SU-DHL-6 (cell line): ENCODE results near the gene SLC27A1.

Source experiments
- H2AFZ ChIP-seq: fragments of 200-600 bp; sonication (generic); 2 replicates; pipeline ENCODE4 v1.6.1; 2014; ENCODE audit warnings: low read depth, mild to moderate bottlenecking, moderate library complexity, mixed read lengths, antibody characterized with exemption, low read length; ENCODE audit not compliant: severe bottlenecking
- H3F3A ChIP-seq: fragments of 200-600 bp; shearing (Covaris generic); 2 replicates; pipeline ENCODE4 v1.6.0; 2016; ENCODE audit warnings: antibody characterized with exemption, mild to moderate bottlenecking; ENCODE audit not compliant: insufficient read depth
- H3K27ac ChIP-seq: fragments of 200-600 bp; sonication (generic); 2 replicates; pipeline ENCODE4 v1.5.1; 2016; ENCODE audit warnings: low read depth, mild to moderate bottlenecking, low read length, moderate library complexity, mixed read lengths
- H3K27me3 ChIP-seq: fragments of 200-600 bp; sonication (generic), shearing (Covaris generic); 2 replicates; pipeline ENCODE4 v1.6.0; 2014; ENCODE audit warnings: mild to moderate bottlenecking, low read length
- H3K36me3 ChIP-seq: fragments of 200-600 bp; sonication (generic); 2 replicates; pipeline ENCODE4 v1.6.1; 2014; ENCODE audit warnings: mild to moderate bottlenecking, low read length, mixed read lengths
- H3K4me2 ChIP-seq: fragments of 300-600, 200-600 bp; shearing (Covaris generic), sonication (generic); 2 replicates; pipeline ENCODE4 v1.6.0; 2014; ENCODE audit warnings: low read length, low read depth, mild to moderate bottlenecking; ENCODE audit not compliant: poor library complexity, severe bottlenecking
- H3K4me3 ChIP-seq: fragments of 200-600 bp; sonication (generic); 2 replicates; pipeline ENCODE4 v1.5.1; 2014; ENCODE audit warnings: antibody characterized with exemption, low read length, mild to moderate bottlenecking, mixed read lengths; ENCODE audit not compliant: insufficient read depth, poor library complexity, severe bottlenecking
- H3K79me2 ChIP-seq: fragments of 200-600 bp; sonication (generic); 2 replicates; pipeline ENCODE4 v1.6.1; 2014; ENCODE audit warnings: mild to moderate bottlenecking, low read length, moderate library complexity; ENCODE audit not compliant: insufficient read depth
- H3K9ac ChIP-seq: fragments of 200-600 bp; sonication (generic); 2 replicates; pipeline ENCODE4 v1.7.0; 2014; ENCODE audit warnings: mild to moderate bottlenecking, low read length
- H3K9me2 ChIP-seq: fragments of 200-600 bp; sonication (generic); replicated peaks from 2 replicates; pipeline ENCODE4 v1.6.1; 2014; ENCODE audit warnings: low read length; ENCODE audit not compliant: insufficient read depth
- H3K9me3 ChIP-seq: fragments of 200-600 bp; sonication (generic); 2 replicates; pipeline ENCODE4 v1.6.1; 2014; ENCODE audit warnings: low read length, mixed read lengths; ENCODE audit not compliant: insufficient read depth
- H4K20me1 ChIP-seq: fragments of 200-600 bp; sonication (generic); 2 replicates; pipeline ENCODE4 v1.6.1; 2014; ENCODE audit warnings: low read depth, mild to moderate bottlenecking, antibody characterized with exemption, low read length, moderate library complexity, mixed read lengths
- EZH2phosphoT487 ChIP-seq: fragments of 200-600 bp; sonication (generic), shearing (Covaris generic); conservative IDR thresholded peaks from 2 replicates; pipeline ENCODE4 v1.6.1; 2018; ENCODE audit warnings: mild to moderate bottlenecking, antibody characterized with exemption, low read length, moderate library complexity, mixed read lengths
- TF ChIP-seq, protein P1 (sequence below): fragments of 200-600 bp; sonication (generic); IDR thresholded peaks from one replicate; pipeline ENCODE4 v1.5.1; 2017; ENCODE audit warnings: antibody characterized with exemption, mild to moderate bottlenecking, low read length, moderate library complexity; ENCODE audit not compliant: insufficient read depth, poor library complexity, severe bottlenecking

The SLC27A1 gene

DNA sequence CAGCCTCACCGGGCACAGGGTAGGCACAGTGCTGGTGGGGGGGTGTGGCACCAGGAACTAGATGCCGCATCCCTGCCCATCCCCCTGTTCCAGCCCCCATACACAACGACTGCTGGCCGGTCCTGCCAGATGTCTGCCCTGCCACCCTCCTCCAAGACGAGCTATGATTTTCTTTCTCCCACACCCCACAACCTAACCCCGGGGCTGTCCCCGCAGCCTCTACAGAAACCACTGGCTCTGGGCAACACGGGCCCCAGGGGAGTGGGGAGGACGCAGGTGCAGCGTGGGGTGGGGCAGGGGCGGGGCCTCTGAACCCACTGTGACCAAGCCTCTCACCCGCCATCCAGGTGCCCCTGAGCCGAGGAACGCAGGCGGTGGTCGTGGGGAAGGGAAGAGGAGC lies 56.6 kb downstream of the SLC27A1 start:
- peaks cover 43% of the 10 kb centered on the region for H3K79me2 ChIP-seq
- H3K9me2 ChIP-seq = no peaks in the 10 kb centered on the region
- H3K27me3 ChIP-seq = no peaks in the 10 kb centered on the region
- H3K27ac ChIP-seq = peak overlapping the region; percentile 93
- TF ChIP-seq, protein P1, sequence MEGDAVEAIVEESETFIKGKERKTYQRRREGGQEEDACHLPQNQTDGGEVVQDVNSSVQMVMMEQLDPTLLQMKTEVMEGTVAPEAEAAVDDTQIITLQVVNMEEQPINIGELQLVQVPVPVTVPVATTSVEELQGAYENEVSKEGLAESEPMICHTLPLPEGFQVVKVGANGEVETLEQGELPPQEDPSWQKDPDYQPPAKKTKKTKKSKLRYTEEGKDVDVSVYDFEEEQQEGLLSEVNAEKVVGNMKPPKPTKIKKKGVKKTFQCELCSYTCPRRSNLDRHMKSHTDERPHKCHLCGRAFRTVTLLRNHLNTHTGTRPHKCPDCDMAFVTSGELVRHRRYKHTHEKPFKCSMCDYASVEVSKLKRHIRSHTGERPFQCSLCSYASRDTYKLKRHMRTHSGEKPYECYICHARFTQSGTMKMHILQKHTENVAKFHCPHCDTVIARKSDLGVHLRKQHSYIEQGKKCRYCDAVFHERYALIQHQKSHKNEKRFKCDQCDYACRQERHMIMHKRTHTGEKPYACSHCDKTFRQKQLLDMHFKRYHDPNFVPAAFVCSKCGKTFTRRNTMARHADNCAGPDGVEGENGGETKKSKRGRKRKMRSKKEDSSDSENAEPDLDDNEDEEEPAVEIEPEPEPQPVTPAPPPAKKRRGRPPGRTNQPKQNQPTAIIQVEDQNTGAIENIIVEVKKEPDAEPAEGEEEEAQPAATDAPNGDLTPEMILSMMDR = no peak
- no peak for TF ChIP-seq EZH2phosphoT487
- peak overlapping the region; percentile 72 for H3K4me2 ChIP-seq
- H2AFZ ChIP-seq = no peak overlapping the region
- H3K4me3 ChIP-seq = peak overlapping the region; percentile 59
- H3K9me3 ChIP-seq = no peaks in the 10 kb centered on the region
- H3F3A ChIP-seq = peaks cover 73% of the 10 kb centered on the region
- no peaks in the 10 kb centered on the region for H3K36me3 ChIP-seq
- peak overlapping the region; percentile 60 for H3K9ac ChIP-seq
- H4K20me1 ChIP-seq = no peaks in the 10 kb centered on the region

DNA sequence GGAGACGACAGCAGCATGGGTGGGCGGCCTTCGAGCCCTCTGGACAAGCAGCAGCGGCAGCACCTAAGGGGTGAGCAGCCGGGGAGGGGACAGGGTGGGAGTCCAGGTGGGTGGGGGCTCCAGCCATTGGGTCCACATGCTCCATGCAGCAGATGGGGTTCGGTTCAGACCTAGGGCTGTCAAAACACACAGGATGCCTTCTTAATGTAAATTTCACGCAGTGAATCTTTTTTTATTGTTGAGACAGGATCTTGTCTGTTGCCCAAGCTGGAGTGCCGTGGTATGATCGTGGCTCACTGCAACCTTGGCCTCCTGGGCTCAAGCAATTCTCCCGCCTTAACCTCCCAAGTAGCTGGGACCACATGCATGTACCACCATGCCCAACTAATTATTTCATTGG lies 57.0 kb downstream of the SLC27A1 start:
- Histone ChIP-seq H3K27ac (peak overlapping the region; percentile 93), H3K9me2 (no peaks in the 10 kb centered on the region), H4K20me1 (no peaks in the 10 kb centered on the region), H2AFZ (no peak overlapping the region), H3K4me2 (peak overlapping the region; percentile 72), H3K9me3 (no peaks in the 10 kb centered on the region), H3K36me3 (no peaks in the 10 kb centered on the region), H3K9ac (peak overlapping the region; percentile 60), H3K27me3 (no peaks in the 10 kb centered on the region), H3F3A (peaks cover 71% of the 10 kb centered on the region), H3K4me3 (peak overlapping the region; percentile 59), H3K79me2 (peaks cover 43% of the 10 kb centered on the region)
- TF ChIP-seq, protein P1 = no peak
- no peak for TF ChIP-seq EZH2phosphoT487

DNA sequence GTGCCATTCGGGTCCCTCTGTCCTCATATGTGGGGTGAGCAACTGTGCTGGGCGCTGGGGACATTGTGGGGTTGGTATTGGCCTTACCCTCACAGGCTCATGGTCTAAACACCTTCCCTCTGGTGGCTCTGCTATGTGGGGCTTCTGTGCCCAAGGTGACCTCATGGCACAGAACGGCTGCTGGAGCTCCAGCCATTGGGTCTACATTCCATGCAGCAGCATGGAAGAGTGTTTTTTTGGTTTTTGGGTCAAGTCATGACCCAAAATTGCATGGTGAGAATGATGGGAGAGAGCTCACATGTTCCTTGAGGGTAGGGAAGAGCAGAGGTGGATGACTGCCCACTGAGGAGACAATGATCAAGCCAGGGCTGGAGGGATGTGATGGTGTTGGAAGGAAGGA lies 58.3 kb downstream of the SLC27A1 start:
- Histone ChIP-seq H3K4me2 (peak overlapping the region; percentile 72), H3K79me2 (peaks cover 43% of the 10 kb centered on the region)

More for the DNA sequence above, 58.3 kb downstream of the SLC27A1 start:
- no peaks in the 10 kb centered on the region for H3K27me3 ChIP-seq
- H3K9me2 ChIP-seq = no peaks in the 10 kb centered on the region
- peak overlapping the region; percentile 93 for H3K27ac ChIP-seq
- no peak overlapping the region for H2AFZ ChIP-seq
- H3K9ac ChIP-seq = peak overlapping the region; percentile 60; the same call in 1 of the 2 replicates
- TF ChIP-seq EZH2phosphoT487 = no peak
- TF ChIP-seq, protein P1 = no peak
- peaks cover 58% of the 10 kb centered on the region for H3F3A ChIP-seq
- peak overlapping the region; percentile 59 for H3K4me3 ChIP-seq
- H4K20me1 ChIP-seq = no peaks in the 10 kb centered on the region
- H3K9me3 ChIP-seq = no peaks in the 10 kb centered on the region
- peaks cover 3% of the 10 kb centered on the region; the same call in 1 of the 2 replicates for H3K36me3 ChIP-seq
